ENCODE results near the gene KLF16.

KLF16 gene

DNA sequence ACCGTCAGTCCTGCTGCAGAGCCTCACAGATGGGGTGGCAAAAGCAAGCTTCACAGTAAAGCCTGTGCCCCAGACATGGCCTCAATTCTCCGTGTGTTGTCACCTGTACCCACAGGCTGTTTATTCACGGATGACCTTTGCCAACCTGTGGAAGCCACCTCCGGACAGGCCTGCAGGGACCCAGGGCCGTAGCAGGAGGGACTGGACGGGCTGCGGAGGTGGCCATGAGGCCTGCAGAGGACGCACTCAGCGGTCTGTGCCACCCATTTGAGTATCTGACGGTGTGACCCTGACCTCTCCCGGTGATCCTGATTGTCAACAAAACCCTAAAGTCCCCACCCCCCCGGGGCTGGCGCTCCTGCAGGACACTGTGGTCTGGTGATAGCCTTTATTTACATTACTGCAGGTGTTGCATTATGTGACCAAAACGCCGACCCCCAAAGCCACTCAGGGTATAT lies 7.8 kb upstream of the KLF16 start:
- no peak for DNase-seq (ENCODE audit: low read depth)
- no peak overlapping the region for H3K4me3 ChIP-seq (replicated peaks; ENCODE audit: low read depth, low read length)
- TF ChIP-seq, protein P1, sequence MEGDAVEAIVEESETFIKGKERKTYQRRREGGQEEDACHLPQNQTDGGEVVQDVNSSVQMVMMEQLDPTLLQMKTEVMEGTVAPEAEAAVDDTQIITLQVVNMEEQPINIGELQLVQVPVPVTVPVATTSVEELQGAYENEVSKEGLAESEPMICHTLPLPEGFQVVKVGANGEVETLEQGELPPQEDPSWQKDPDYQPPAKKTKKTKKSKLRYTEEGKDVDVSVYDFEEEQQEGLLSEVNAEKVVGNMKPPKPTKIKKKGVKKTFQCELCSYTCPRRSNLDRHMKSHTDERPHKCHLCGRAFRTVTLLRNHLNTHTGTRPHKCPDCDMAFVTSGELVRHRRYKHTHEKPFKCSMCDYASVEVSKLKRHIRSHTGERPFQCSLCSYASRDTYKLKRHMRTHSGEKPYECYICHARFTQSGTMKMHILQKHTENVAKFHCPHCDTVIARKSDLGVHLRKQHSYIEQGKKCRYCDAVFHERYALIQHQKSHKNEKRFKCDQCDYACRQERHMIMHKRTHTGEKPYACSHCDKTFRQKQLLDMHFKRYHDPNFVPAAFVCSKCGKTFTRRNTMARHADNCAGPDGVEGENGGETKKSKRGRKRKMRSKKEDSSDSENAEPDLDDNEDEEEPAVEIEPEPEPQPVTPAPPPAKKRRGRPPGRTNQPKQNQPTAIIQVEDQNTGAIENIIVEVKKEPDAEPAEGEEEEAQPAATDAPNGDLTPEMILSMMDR (IDR thresholded peaks at IDR 0.05; ENCODE audit: low read length, missing control alignments), result no peak

DNA sequence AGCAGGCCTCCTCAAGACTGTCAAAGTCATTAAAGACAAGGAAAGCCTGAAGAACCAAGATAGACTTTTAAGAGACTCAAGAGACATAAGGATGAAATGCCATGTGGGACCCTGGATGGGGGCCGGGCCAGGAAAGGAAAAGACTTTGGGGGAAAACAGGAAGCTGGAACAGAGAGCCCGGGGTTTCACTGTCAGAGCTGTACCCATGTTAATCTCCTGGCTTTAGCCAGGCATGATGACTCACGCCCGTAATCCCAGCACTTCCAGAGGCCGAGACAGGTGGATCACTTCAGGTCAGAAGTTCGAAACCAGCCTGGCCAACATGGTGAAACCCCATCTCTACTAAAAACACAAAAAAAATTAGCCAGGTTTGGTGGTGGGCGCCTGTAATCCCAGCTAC lies 5.6 kb upstream of the KLF16 start:
- TF ChIP-seq, protein P1 (IDR thresholded peaks at IDR 0.05; ENCODE audit: low read length, missing control alignments), result no peak
- no peak for DNase-seq (ENCODE audit: low read depth)
- H3K4me3 ChIP-seq (replicated peaks; ENCODE audit: low read depth, low read length), result no peak overlapping the region

DNA sequence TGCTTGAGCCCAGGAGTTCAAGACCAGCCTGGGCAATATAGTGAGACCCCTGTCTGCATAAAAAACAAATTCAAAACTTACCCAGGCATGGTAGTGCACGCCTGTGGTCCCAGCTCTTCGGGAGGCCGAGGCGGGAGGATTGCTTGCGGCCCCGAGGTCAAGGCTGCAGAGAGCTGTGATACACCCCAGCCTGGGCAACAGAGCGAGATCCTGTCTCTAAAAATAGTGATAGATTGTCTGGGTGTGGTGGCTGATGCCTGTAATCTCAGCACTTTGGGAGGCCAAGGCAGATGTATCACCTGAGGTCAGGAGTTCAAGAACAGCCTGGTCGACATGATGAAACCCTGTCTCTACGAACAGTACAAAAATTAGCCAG lies 4.0 kb upstream of the KLF16 start:
- TF ChIP-seq, protein P1 (IDR thresholded peaks at IDR 0.05; ENCODE audit: low read length, missing control alignments), result no peak
- no peak overlapping the region for H3K4me3 ChIP-seq (replicated peaks; ENCODE audit: low read depth, low read length)
- no peak for DNase-seq (ENCODE audit: low read depth)

DNA sequence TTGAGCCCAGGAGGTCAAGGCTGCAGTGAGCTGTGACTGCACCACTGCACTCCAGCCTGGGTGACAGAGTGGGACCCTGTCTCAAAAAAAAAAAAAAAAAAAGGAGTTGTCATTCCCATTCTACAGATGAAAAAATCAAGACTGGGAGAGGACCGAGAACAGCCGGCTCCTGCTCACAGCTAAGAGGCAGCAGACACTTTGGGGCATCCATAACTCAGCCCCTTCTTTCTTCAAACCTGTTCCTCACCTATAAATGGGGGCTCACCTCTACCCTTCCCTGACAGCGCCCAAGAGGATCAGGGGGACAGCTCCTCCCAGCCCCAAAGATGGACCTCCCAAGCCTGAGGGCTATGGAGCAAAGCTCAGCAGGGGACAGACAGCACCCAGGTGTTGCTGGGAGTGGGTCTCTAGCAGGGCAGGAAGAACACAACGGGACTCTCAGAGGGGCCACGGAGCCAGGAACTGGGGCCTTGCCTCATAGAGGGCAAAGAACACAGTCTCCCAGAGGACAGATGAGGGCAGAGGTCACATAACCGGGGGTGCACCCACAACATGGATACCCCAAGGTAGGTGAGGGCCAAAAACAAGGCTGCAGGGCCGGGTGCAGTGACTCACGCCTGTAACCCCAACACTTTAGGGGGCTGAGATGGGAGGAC lies 3.4 kb upstream of the KLF16 start:
- TF ChIP-seq, protein P1 (IDR thresholded peaks at IDR 0.05; ENCODE audit: low read length, missing control alignments), result no peak
- H3K4me3 ChIP-seq (replicated peaks; ENCODE audit: low read depth, low read length), result no peak overlapping the region
- DNase-seq (ENCODE audit: low read depth), result no peak

DNA sequence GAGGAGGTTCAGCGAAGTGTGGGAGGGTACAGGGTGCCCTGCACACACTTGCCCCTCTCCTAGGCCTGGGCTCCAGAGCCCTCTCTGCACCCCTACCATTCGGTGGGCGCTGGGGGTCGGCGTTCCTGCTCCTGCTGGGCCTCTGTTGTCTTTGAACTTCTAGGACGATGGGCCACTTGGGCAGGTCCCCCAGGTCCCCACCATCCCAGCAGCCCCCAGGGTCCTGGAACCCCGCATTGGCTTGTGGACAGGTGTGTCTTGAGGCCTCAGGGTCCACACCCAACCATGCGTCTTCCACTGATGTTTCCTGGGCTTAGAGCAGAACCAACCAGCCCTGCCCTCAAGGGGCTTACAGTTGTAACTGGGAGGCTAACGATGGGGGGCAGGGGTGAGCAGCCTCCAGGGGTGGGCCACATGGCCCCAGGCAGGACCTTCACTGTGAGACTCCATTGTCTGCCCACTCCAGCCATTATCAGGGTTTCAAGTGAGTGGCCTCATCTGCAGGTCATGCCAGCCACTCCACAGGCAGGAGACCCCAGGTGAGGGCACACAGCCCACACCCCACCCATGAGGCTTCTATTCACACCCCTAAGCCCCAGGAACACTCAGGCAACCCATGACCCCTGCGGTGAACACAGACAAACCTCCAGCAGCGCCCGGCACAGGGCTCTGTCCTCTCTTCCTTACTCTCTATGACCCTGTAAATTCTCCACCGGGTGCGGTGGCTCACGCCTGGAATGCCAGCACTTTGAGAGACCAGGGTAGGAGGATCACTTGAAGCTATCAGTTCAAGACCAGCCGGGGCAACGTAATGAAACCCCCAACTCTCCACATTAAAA lies 2.0 kb upstream of the KLF16 start:
- TF ChIP-seq, protein P1 (IDR thresholded peaks at IDR 0.05; ENCODE audit: low read length, missing control alignments), result no peak
- DNase-seq (ENCODE audit: low read depth), result no peak
- peak overlapping the region; percentile 75 for H3K4me3 ChIP-seq (replicated peaks; ENCODE audit: low read depth, low read length)

DNA sequence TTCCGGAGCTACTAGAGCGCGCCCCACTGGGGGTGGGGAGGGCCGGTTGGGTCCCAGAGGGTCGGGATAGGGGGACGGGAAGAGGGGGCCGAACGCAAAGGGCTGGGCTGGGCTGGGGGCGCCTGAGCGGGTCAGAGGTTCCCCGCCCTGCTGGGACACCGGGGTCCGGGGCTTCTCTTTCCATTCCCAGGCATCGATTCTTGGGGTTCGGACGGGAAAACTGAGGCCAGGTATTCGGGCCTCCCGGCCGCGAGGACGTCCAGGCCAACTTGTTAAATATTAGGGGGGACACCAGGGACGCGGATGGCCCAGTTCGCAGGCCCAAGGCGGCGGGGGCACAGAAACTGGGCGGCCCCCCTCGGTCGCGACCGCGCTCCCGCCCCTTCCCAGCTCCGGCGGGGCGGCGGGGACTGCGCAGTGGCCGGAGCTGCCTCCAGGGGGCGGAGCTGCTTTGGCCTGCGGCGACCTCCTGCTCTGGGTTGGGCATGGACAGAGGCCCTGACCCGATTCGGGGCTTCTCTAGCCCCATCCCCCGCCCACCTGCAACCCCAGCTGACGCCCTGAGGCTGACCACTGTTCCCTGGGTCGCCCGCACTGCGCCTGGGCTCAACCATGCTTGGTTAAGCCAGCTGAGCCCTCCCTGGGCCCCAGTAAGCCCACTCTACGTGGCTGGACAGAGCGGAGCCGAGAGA lies 1.2 kb upstream of the KLF16 start:
- DNase-seq (ENCODE audit: low read depth), result peak; percentile 54
- TF ChIP-seq, protein P1 (IDR thresholded peaks at IDR 0.05; ENCODE audit: low read length, missing control alignments), result peak; percentile 47
- H3K4me3 ChIP-seq (replicated peaks; ENCODE audit: low read depth, low read length), result peak overlapping the region; percentile 75

All from fibroblast of pulmonary artery (primary cell).